ENCODE results near the gene EPHB6.

EPHB6 gene

GRCh38 chr7:142864980-142865747 is 10.3 kb downstream of the EPHB6 start:
- DNase-seq = no peak

DNA sequence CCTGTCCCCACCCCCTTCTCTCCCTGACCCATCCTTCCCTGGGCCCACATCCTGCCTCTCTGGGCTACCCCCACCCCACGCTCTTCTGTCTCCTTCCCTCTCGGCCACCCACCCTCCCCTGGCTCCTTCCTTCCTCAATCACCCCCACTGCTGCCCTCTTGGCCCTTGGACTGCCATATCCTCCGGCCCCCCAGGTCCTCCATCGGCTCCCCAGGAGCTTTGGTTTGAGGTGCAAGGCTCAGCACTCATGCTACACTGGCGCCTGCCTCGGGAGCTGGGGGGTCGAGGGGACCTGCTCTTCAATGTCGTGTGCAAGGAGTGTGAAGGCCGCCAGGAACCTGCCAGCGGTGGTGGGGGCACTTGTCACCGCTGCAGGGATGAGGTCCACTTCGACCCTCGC is 10.9 kb downstream of the EPHB6 start:
- no peak for DNase-seq

GRCh38 chr7:142866361-142867096 is 11.7 kb downstream of the EPHB6 start:
- peak; percentile 57 for DNase-seq

GRCh38 chr7:142867097-142867378 is 12.2 kb downstream of the EPHB6 start:
- no peak for DNase-seq

GRCh38 chr7:142867398-142868187 is 12.7 kb downstream of the EPHB6 start:
- DNase-seq = no peak

GRCh38 chr7:142868188-142868985 is 13.5 kb downstream of the EPHB6 start:
- DNase-seq = no peak

DNA sequence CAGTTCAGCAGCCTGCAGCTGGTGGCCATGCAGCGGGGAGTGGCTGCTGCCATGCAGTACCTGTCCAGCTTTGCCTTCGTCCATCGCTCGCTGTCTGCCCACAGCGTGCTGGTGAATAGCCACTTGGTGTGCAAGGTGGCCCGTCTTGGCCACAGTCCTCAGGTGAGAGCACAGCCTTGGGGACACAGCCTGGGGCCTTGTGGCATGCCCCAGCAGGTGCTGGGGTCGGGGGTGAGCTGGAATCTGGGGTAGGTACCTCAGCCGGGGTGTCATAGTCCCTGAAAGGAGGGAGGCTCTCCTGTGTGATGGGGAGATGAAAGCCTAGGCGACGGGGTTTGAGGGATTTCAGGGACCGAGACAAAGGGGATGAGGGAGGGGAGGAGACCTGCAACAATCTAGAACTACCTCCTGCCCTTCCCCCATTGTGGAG is 14.1 kb downstream of the EPHB6 start:
- DNase-seq = no peak

DNA sequence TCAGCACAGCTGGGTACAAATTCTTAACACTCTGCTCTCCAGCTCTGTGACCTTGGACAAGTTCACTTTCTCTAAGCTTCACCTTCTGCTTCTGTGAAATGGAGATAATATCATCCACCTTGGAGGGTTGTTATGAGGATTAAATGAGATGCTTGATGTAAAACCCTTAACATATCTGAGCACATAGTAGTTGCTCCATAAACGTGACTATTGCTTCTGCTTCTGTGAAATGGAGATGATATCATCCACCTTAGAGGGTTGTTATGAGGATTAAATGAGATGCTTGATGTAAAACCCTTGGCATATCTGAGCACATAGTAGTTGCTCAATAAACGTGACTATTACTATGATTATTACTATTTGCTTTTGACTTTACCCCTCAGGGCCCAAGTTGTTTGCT is 14.6 kb downstream of the EPHB6 start:
- DNase-seq = no peak

GRCh38 chr7:142870147-142870559 is 15.3 kb downstream of the EPHB6 start:
- no peak for DNase-seq

DNA sequence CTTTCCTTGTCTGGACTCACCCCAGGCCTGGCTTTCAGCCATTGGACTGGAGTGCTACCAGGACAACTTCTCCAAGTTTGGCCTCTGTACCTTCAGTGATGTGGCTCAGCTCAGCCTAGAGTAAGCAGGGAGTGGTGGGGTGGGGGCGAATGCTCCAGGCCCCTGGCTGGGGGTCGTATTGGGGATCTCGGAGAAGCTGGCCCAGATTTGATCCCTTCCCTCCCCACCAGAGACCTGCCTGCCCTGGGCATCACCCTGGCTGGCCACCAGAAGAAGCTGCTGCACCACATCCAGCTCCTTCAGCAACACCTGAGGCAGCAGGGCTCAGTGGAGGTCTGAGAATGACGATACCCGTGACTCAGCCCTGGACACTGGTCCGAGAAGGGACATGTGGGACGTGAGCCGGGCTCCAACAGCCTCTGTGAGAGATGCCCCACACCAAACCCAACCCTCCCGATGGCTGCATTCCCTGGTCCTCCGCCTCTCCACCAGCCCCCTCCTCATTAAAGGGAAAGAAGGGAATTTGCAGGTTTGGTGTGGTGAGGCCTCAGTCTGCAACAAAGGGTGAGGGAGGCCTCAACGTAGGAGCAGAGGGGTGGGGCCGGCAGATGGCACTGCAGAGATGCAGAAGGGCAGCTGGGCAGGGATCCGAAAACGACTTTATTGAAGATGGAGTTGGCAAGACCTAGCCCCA is 15.8 kb downstream of the EPHB6 start:
- DNase-seq = no peak

GRCh38 chr7:142871260-142872105 is 16.6 kb downstream of the EPHB6 start:
- DNase-seq = no peak

DNA sequence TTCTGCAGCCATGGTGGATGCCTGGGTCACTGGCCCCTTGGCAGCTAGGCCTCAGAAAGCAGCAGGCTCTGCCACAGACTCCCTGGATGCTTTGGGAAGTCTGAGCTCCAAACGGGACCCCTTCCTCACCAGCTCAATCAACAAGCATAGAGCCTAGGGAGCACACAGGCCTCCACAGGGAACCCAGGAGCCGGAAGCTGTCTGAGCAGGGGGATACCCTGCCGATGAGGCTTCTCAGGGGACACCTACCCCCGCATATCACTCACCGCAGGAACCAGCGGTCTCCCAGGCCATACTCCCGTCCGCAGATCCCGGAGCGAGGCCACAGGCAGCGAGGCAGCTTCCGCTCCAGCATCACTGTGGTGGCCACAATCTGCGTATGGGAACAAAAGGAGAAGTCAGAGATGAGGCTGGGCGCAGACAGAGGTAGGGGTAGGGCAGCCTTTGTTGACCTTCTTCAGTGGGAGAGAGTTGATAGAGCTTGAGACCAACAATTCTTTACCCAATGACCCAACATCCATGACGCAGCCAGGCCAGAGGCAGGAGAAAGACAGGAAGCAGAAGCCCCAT is 17.3 kb downstream of the EPHB6 start:
- no peak for DNase-seq

GRCh38 chr7:142873281-142873784 is 18.5 kb downstream of the EPHB6 start:
- no peak for DNase-seq

GRCh38 chr7:142873871-142874270 is 19.0 kb downstream of the EPHB6 start:
- DNase-seq = no peak

DNA sequence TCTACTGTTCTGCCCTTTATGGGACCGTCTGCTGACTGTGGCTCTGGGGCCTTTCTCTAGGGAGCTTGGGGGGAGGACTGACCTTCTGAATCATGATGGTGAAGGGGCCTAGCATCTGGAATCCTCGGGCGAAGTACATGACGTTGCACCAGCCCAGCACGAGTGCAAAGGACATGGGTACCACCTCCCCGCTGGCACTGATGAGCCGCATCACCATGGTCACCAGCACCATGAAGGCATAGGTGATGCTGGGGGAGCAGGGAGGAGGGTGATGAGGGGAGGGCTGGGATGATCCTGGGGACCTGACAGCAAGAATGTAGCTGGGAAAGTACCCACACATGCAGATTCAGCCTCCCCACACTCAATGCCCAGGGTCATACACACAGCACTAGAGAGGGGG is 19.5 kb downstream of the EPHB6 start:
- no peak for DNase-seq

DNA sequence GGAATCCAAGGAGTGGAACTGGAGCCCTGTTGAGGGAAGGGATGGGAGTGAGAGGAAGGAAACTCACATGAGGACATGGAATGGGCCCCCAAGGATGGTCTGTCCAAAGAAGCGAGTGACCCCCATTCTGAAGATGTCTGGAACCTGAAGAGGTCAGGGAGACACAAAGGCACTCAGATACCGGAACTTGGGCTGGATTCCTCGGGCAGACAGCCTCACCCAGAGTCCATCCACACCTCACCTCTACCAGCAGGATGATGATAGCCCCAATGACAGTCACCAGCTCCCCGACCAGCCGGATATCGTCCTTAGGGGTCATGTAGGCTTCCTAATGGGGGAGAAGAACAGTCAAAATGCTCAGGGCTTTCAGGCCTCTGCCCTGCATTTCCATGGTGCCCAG is 20.0 kb downstream of the EPHB6 start:
- no peak for DNase-seq

DNA sequence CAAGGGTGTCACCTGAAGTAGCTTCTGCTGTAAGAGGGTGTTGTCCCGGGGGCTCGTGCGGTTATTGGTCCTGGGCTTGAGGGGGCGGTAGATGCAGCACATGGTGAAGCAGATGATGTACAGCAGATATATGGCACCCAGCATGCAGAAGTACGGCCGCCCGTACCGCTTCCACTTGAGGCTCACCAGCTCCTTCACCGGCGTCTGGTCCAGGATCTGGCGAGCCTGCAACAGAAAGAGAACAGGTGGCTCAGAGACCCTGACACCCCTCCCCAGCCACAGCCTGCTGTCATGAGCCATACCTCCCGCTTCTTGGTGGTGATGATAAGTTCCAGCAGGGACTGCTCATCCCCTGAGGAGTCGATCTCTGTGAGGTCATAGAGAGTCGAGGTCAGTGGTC is 20.6 kb downstream of the EPHB6 start:
- no peak for DNase-seq

DNA sequence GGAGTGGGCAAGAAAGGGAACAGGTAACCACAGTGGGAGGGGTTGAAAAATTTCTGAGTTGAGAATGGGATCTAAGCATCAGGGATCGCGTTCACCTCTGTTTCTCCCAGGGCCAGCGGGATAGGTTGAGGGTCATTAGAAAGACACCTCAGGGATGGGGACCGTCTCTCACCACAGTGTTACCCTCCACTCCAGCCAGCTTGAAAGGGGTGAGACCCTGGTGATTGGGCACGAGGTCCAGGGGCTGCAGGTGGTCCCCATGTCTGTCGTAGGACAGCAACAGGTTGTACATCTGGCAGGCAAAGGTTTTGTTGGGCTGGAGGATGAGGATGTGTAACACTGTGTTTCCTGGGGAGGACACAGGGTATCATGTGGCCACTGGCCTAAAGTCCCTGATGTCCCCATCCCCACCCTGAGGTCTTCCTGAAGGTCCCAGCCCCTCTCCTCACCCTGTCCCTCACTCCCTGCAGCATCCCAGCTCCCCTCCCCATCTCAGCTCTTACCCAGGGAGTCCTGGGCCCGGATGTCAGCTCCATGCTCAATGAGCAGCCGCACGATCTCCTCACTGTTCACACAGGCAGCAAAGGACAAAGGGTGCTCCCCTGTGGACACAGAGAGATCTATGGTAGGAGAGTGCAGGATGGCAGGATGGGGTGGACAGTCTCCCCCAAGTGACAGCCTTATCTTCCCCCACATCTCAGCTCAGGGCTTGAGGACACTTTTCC is 21.5 kb downstream of the EPHB6 start:
- no peak for DNase-seq

DNA sequence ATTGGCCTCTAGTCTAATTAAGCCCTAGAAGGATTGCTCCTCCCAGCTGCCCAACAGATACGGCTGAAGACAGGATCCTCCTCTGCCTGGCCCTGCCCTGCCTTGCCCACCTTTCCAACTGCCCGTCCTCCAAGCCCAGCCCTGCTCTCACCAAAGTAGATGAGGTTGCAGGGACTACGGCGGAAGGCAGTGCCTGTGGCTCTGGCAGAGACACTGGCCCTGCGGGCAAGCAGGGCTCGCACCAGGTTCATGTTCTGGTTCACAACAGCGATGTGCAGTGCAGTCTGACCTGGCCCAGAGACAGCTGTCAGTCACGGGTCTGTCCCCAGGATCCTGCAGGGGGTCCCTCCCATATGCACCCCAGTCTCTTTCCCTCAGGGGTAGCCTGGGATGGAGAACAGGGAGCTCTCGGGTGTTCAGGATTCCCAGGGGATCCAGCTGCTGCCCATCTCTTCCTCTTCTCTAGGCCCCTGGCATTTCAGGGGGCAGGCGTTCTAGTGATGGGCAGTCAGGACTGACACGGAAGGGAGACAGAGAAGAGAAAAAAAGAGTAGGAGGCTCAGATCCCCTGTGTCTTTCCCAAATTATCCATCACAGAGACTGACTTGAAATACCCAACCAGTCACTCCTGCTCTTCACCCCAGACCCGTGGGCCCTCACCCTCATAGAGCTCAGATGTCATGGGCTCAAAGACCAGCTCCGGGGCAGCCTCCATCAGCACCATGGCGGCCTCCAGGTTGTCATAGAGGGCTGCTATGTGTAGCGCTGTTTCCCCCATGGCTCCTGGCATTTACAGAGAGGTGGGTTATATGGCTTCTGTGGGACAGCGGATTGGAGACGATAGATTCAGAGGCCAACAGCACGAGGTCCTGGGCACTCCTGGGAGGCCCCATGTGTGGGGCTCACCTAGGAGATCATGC is 22.4 kb downstream of the EPHB6 start:
- DNase-seq = no peak

Data from eye (tissue), 1 donor.